HEK293T (cell line): ENCODE results near the gene CNP.
"Not testable (repeated sequence)": the region's sequence is repeated elsewhere in the genome, so short reads cannot be mapped to it uniquely, and the experiment has no call there.

ENCODE experiments used
- ARNT ChIP-seq: fragments of 450-650 bp; IDR thresholded peaks from 2 replicates; pipeline ENCODE4 v1.6.1; 2017; ENCODE audit warnings: mild to moderate bottlenecking
- BHLHE40 ChIP-seq: fragments of 450-650 bp; IDR thresholded peaks from 2 replicates; pipeline ENCODE4 v1.6.1; 2016; ENCODE audit warnings: mild to moderate bottlenecking, moderate library complexity, borderline replicate concordance
- ELF4 ChIP-seq: fragments of 450-650 bp; IDR thresholded peaks from 2 replicates; pipeline ENCODE4 v1.6.1; 2017; ENCODE audit warnings: antibody characterized with exemption
- FOXA1 ChIP-seq: fragments of 450-650 bp; IDR thresholded peaks from 2 replicates; pipeline ENCODE4 v1.6.1; 2016; ENCODE audit warnings: mild to moderate bottlenecking
- FOXK2 ChIP-seq: fragments of 450-650 bp; IDR thresholded peaks from 2 replicates; pipeline ENCODE4 v1.6.1; 2016; ENCODE audit warnings: mild to moderate bottlenecking
- FOXM1 ChIP-seq: fragments of 450-650 bp; IDR thresholded peaks from 2 replicates; pipeline ENCODE4 v1.6.1; 2017; ENCODE audit warnings: mild to moderate bottlenecking, borderline replicate concordance
- HDGF ChIP-seq: fragments of 450-650 bp; IDR thresholded peaks from 2 replicates; pipeline ENCODE4 v1.6.1; 2017; ENCODE audit warnings: antibody characterized with exemption, borderline replicate concordance
- LEF1 ChIP-seq: fragments of 450-650 bp; IDR thresholded peaks from 2 replicates; pipeline ENCODE4 v1.6.1; 2017; ENCODE audit warnings: mild to moderate bottlenecking, borderline replicate concordance
- NFRKB ChIP-seq: fragments of 450-650 bp; IDR thresholded peaks from 2 replicates; pipeline ENCODE4 v1.6.1; 2016; ENCODE audit warnings: mild to moderate bottlenecking, moderate library complexity
- SP1 ChIP-seq: fragments of 450-650 bp; IDR thresholded peaks from 2 replicates; pipeline ENCODE4 v1.6.1; 2017
- SUZ12 ChIP-seq: fragments of 450-650 bp; IDR thresholded peaks from 2 replicates; pipeline ENCODE4 v1.6.1; 2016; ENCODE audit warnings: mild to moderate bottlenecking
- TARDBP ChIP-seq: fragments of 450-650 bp; IDR thresholded peaks from 2 replicates; pipeline ENCODE4 v1.6.1; 2016
- ZNF384 ChIP-seq: fragments of 450-650 bp; IDR thresholded peaks from 2 replicates; pipeline ENCODE4 v1.6.1; 2016
- TF ChIP-seq, protein P1 (sequence below): fragments of 450-650 bp; IDR thresholded peaks from 2 replicates; pipeline ENCODE4 v1.6.1; 2016

- TF ChIP-seq FOXM1, ELF4, NFRKB, HDGF, SP1, LEF1, ZNF384, BHLHE40, ARNT, FOXK2, SUZ12, TARDBP, FOXA1: not testable (repeated sequence)
- TF ChIP-seq, protein P1, sequence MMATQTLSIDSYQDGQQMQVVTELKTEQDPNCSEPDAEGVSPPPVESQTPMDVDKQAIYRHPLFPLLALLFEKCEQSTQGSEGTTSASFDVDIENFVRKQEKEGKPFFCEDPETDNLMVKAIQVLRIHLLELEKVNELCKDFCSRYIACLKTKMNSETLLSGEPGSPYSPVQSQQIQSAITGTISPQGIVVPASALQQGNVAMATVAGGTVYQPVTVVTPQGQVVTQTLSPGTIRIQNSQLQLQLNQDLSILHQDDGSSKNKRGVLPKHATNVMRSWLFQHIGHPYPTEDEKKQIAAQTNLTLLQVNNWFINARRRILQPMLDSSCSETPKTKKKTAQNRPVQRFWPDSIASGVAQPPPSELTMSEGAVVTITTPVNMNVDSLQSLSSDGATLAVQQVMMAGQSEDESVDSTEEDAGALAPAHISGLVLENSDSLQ, result not testable (repeated sequence)
Observed at GRCh38 chr17:42012363-42012762, 45.8 kb downstream of the CNP start.
